ENCODE measurements around the gene KIAA1671.
A peak's percentile ranks its signal among the peaks of the same experiment; 100 is the strongest.

Gene KIAA1671

GRCh38 chr22:25053153-25053805 lies 100.8 kb downstream of the KIAA1671 start:
- TF ChIP-seq CTCF (IDR thresholded peaks at IDR 0.05; ENCODE audit: insufficient read depth, low read depth, low read length, missing control alignments), result no peak
- no peak overlapping the region for H3K4me3 ChIP-seq (ENCODE audit: low read length)
- DNase-seq (ENCODE audit: low read depth), result peak; percentile 33

- no peak for TF ChIP-seq CTCF (IDR thresholded peaks at IDR 0.05; ENCODE audit: insufficient read depth, low read depth, low read length, missing control alignments)
- no peak overlapping the region for H3K4me3 ChIP-seq (ENCODE audit: low read length)
- peak; percentile 54 for DNase-seq (ENCODE audit: low read depth)
Measured at GRCh38 chr22:25054943-25055511, 102.5 kb downstream of the KIAA1671 start.

- no peak overlapping the region for H3K4me3 ChIP-seq (ENCODE audit: low read length)
Measured at GRCh38 chr22:25057013-25057881, 104.7 kb downstream of the KIAA1671 start.

GRCh38 chr22:25059438-25059837 lies 106.9 kb downstream of the KIAA1671 start:
- DNase-seq (ENCODE audit: low read depth), result no peak
- TF ChIP-seq CTCF (IDR thresholded peaks at IDR 0.05; ENCODE audit: insufficient read depth, low read depth, low read length, missing control alignments), result no peak
- H3K4me3 ChIP-seq (ENCODE audit: low read length), result no peak overlapping the region

More at GRCh38 chr22:25057013-25057881, 104.7 kb downstream of the KIAA1671 start:
- TF ChIP-seq CTCF (IDR thresholded peaks at IDR 0.05; ENCODE audit: insufficient read depth, low read depth, low read length, missing control alignments), result peak; percentile 98
- peak; percentile 65 for DNase-seq (ENCODE audit: low read depth)

GRCh38 chr22:25060522-25061071 lies 108.1 kb downstream of the KIAA1671 start:
- peak; percentile 57 for TF ChIP-seq CTCF (IDR thresholded peaks at IDR 0.05; ENCODE audit: insufficient read depth, low read depth, low read length, missing control alignments)
- H3K4me3 ChIP-seq (ENCODE audit: low read length), result no peak overlapping the region
- no peak for DNase-seq (ENCODE audit: low read depth)

- TF ChIP-seq CTCF (IDR thresholded peaks at IDR 0.05; ENCODE audit: insufficient read depth, low read depth, low read length, missing control alignments), result no peak
- H3K4me3 ChIP-seq (ENCODE audit: low read length), result no peak overlapping the region
- no peak for DNase-seq (ENCODE audit: low read depth)
Measured at GRCh38 chr22:25061134-25061533, 108.6 kb downstream of the KIAA1671 start.

All from epithelial cell of esophagus (primary cell).